Cardiac fibroblast (primary cell): ENCODE measurements around the gene EXOC3L1.
A peak's percentile ranks its signal among the peaks of the same experiment; 100 is the strongest.

Experiments used
- DNase-seq, 2 donors: peaks; one replicate each; pipeline versions ENCODE4 v3.0.0 to v3.0.0-alpha.2; 2010; ENCODE audit warnings: low read depth in 2 of 2
- H3K4me3 ChIP-seq, 2 donors: replicated peaks in 1 of 2; 1 replicate in 1 of 2; 2 replicates in 1 of 2; pipeline ENCODE4 v1.5.1; 2011; ENCODE audit warnings: low read depth in 2 of 2, low read length in 2 of 2, mild to moderate bottlenecking in 2 of 2, moderate library complexity in 1 of 2
- TF ChIP-seq, protein P1 (sequence below): IDR thresholded peaks from one replicate; pipeline ENCODE4 v1.5.1; 2011; ENCODE audit warnings: low read depth, mild to moderate bottlenecking, low read length, inconsistent platforms

Gene EXOC3L1

GRCh38 chr16:67141391-67141790, 48.5 kb downstream of the EXOC3L1 start:
- TF ChIP-seq, protein P1, sequence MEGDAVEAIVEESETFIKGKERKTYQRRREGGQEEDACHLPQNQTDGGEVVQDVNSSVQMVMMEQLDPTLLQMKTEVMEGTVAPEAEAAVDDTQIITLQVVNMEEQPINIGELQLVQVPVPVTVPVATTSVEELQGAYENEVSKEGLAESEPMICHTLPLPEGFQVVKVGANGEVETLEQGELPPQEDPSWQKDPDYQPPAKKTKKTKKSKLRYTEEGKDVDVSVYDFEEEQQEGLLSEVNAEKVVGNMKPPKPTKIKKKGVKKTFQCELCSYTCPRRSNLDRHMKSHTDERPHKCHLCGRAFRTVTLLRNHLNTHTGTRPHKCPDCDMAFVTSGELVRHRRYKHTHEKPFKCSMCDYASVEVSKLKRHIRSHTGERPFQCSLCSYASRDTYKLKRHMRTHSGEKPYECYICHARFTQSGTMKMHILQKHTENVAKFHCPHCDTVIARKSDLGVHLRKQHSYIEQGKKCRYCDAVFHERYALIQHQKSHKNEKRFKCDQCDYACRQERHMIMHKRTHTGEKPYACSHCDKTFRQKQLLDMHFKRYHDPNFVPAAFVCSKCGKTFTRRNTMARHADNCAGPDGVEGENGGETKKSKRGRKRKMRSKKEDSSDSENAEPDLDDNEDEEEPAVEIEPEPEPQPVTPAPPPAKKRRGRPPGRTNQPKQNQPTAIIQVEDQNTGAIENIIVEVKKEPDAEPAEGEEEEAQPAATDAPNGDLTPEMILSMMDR = no peak
- no peak for DNase-seq

GRCh38 chr16:67137605-67138004, 52.3 kb downstream of the EXOC3L1 start:
- peak in 1 of 2 donors; percentile 68 for DNase-seq

More at GRCh38 chr16:67141391-67141790, 48.5 kb downstream of the EXOC3L1 start:
- H3K4me3 ChIP-seq = no peak overlapping the region

More at GRCh38 chr16:67137605-67138004, 52.3 kb downstream of the EXOC3L1 start:
- TF ChIP-seq, protein P1 = no peak
- H3K4me3 ChIP-seq = no peak overlapping the region
